NCI-H2171 treated with DMSO at 0.1 percent for 48 hours (cell line): ENCODE data around the gene GNL3L.
"Not testable (repeated sequence)": the region's sequence is repeated elsewhere in the genome, so short reads cannot be mapped to it uniquely, and the experiment has no call there.

Source experiments
- DNase-seq: peaks from one replicate; lab custom pipeline; 2025; lab: John Stamatoyannopoulos, UW

Gene GNL3L, protein sequence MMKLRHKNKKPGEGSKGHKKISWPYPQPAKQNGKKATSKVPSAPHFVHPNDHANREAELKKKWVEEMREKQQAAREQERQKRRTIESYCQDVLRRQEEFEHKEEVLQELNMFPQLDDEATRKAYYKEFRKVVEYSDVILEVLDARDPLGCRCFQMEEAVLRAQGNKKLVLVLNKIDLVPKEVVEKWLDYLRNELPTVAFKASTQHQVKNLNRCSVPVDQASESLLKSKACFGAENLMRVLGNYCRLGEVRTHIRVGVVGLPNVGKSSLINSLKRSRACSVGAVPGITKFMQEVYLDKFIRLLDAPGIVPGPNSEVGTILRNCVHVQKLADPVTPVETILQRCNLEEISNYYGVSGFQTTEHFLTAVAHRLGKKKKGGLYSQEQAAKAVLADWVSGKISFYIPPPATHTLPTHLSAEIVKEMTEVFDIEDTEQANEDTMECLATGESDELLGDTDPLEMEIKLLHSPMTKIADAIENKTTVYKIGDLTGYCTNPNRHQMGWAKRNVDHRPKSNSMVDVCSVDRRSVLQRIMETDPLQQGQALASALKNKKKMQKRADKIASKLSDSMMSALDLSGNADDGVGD

DNA sequence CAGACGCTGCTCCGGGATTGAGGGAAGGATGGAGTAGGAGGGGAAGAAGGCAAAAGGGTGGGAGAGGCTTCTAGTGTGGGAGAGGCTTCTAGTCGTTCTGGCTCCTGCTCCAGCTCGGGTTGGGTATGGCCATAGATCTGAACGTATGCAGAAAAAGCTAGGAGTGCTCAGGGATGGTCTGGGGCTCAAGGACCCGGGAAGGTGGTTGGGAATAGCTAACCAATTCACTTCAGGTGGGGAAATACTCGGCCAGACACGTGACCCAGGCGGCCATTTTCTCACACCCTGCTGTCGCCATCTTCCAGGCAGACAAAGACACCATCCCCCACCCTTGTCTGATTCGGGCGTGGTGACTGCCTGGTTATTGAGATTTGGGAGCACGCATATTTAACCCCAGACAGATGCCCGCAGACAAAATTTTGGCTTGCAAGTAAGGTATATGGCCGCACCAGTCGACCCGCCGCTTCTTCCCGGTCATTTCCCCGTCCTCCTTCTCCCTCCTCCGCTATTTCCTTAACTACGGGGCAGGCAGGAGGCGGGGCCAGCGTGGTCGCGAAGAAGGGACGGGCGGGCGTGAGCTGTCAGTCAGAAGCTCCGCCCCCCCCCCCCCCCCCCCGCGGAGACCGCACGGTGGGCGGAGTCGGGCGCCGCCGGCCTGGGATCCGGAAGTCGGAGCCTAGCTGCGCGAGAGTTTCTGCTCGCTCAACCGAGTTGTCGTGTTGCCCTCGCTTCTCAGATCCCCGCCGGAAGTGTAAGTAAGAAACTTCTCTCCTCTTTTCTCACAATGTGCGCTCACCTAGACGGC, at the start of gene GNL3L:
Gene GNL3L, plus strand, starts transcription at position 668 of the 805 bp plus-strand sequence. CDS start 2,348 bp downstream, outside the sequence.
- DNase-seq = peak; percentile 86

DNA sequence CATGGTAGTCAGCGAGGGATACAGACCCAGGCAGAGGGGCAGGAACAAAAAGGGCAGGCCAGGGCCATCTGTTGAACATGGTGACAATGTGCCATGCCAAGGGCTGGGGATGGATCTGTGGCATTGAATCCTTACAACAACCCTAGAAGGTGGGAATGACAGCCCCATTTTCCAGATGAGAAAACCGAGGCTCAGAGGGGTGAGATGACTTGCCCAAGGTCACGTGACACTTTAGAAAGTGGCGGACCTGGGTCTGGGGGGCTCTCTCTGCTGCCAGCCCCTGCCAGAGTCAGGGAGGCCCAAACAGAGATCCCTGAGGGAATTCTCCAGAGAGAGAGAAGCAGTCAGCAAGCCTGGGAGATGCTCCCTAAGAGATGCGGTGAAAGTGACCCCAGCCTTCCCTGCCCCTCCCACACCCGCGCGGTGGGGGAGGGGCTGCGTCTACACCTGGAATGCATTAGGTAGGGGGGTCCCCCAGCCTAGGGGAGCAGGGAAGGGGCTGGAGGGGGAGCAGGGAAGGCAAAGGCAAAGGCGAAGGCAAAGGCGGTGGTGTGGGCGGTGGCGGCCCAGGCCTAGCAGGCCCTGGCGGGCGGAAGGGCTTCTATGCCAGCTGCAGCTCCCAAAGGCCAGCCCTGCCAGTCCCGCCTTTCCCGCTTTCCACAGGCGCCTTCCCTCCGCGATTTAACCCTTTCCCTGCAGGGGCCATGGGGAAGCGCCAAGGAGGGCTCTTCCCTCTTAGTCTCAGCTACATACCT, 47.0 kb upstream of the GNL3L start:
- no peak for DNase-seq

DNA sequence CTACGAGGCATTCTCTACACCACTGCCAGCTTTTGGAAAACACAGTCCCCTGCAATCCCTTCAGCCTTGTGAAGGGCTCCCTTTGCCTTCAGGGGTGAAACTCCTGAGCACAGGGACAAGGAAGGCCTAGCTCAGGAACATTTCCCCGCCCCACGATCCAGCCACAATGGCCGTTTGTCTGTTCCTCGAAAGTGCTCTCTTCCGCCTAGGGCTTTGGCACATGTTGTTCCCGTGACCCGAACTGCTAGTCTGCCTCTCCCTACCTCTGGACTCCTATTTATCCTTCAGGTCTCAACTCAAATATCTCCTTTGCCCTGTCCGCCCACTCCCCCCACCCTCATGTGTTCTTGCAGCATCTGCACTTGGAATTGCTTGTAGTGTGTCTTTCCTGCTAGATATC, 46.1 kb upstream of the GNL3L start:
- no peak for DNase-seq

DNA sequence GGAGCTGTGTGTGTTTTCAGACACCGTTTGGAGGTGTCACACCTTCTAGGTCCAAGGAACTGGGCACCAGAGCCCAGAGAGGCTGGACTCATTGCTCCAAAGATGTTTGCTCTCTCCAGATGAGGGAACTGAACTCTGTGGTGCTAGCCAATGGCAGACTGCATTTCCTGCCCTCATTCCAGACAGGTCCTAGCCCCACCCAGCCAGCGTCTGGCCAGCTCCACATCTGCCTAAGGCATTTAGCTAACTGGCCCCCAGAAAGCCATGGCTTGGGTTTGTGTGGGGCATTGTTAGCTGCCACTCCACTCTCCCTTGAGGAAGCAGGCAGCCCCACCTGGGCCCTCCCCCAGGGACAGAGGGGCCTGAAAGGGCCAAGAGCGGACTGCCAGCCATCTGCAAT, 45.4 kb upstream of the GNL3L start:
- no peak for DNase-seq

DNA sequence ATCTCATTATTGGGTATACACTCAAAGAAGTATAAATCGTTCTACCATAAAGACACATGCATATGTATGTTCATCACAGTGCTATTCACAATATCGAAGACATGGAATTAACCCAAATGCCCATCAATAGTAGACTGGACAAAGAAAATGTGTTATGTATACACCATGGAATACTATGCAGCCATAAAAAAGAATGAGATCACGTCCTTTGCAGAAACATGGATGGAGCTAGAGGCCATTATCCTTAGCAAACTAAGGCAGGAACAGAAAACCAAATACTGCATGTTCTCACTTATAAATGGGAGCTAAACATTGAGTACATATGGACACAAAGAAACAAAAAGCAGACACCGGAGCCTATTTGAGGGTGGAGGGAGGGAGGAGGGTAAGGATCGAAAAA, 40.2 kb upstream of the GNL3L start:
- not testable (repeated sequence) for DNase-seq

DNA sequence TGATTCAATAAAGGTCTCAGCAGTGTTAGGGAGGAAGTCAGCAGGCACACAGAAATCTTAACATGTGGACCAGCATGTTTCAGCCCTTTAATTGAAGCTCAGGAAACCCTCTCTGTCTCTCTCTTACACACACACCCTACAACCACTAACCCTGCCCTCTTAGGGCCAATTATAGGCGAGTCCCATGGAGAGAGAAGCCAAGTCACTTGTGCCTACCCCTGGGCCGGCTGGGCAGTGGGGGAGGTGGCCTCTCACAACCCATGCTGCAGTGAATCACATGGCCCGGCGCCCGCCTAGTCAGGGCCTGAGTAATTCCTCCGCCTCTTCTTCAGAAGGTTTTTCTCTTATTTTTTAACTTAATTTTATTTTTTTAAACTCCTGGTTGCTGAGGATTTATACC, 37.7 kb upstream of the GNL3L start:
- DNase-seq = no peak

DNA sequence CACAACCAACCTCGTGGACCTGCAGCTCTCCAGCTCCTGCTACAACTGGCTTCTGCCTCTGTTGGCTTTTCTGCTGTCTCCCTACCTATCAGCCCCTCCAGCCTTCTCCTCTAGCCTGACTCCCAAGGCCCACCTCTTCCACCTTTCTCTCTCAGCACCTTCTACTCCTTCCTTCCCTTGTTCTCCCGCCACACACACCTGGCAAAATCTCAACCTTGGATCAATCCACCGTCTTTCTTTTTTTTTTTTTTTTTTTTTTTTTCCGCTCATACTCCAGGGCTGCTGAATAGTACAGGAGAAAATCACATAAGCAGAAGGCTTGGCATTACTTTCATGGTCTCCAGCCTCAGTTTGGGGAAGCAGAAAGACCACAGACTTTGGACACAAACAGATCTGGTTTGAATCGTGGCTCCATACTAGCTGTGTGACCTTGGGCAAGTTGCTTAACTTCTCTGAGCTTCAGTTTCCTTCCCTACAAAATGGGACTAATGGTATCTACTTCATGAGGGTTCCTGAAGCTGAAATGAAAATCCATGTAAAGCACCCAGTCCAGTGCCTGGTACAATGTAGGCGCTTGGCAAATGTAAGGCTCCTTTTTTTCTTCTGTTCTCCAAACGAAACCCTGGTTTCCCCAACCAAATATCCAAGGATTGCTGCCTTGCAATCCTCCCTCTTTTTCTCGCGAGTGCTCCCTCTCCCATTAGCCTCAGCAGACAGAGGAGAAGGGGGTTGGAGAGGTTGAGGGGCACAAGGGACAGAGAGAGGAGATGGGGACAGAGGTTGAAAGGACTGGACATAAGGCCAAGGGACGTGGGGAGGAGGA, 35.6 kb upstream of the GNL3L start:
- no peak for DNase-seq

DNA sequence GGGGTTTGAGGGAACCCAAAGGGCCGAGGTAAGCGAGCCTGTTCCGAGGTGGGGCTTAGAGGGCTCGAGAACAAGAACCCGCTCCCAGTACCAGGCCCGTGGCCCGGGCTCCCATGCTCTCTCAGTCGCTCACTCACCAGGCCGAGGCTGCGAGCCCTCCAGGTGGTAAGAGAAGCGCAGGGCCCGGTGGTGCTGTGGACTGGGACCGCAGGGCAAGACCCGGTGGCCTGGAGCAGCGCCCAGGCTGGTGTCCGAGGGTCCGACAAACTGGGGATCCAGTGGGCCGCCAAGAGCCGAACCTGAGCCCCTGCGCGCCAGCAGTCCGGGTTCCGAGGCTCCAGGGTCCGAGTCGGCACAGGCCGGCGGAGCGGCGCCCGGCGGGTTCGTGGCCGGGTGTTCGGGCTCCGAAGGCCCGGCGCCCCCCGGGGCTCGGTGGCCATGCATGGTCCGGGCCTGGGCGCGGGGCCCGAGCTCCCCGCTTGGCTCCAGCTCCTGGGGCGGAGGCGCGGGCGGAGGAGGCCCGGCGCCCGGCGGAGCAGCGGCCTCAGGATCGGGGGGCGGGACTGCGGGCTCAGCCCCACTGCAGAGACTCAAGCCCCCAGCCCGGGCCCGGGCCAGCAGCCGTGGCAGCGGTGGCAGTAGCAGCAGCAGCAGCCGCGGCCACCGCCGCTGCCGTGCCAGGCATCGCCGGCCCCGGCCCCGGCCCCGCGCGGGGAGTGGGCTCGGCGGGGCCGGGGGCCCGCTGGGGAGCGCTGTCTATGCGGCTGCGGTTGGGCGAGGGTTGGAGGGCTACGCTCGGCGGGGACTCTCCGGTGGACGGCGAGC, 34.8 kb upstream of the GNL3L start:
- no peak for DNase-seq

DNA sequence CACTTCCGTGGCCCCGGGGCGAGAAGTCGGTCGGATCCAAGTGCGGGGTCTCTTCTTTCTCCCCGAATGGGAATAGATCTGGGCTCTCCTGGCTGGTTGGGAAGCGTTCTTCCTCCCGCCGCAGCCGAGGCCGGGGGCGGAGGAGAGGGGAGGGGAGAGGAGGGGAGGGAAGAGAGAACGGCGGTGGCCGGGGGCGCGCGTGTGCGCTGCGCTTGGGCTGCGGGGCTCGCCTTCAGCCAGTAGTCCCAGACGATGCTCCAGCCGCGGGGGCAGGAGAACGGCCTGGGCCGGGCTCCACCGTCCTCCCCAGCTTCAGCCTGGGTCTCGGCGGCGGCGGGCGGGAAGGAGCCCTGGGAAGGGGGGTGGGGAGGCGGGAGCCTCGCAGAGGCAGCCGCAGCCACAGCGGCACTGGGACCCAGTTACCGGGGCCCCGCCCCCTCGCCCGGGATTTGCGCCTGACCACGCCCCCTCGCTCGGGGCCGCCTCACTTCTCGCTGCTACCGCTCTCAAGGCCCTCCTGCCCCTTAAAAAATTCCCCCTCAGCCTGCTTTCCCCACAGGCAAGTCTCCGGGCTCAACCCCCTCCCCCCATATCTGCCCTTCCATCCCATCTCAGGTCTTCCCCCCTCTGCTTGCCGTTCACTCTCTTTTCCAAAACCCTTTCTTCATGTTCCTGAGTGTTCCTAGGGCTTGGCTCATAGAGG, 34.1 kb upstream of the GNL3L start, which contains the start of gene FGD1:
Gene FGD1, minus strand, starts transcription at position 421 of the 703 bp plus-strand sequence. CDS start 802 bp downstream, outside the sequence.
- DNase-seq = peak; percentile 43

DNA sequence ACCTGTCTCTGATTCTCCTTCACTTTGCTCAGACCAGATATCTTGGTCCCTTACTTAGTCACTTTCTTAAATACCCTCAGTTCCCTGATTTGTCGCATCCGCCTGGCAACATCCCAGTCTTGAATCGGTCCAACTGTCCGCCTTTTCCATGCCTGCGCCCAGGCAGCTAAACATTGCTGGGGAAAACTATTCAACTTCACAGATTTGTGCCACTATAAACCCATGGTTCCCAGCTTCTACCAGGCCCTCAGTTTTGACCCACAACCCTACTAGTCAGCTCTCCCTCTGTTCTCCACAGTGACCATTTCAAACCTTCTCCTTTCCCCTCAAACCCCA, 33.5 kb upstream of the GNL3L start:
- no peak for DNase-seq

DNA sequence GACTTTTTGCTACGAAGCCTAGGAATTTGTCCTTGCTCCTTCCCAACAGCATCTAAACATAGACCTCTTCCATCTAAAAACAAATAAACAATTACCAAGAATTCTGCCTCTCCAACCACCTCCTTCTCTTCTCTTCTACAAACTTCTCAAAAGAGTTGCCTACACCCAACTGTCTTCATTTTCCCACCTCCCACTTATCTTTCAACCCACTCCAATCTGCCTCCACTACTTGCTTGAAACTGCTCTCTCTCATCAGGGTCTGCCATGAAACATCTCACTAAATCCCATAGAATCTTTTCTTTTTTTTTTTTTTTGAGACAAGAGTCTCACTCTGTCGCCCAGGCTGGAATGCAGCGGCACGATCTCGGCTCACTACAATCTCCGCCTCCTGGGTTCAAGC, 33.1 kb upstream of the GNL3L start:
- no peak for DNase-seq

DNA sequence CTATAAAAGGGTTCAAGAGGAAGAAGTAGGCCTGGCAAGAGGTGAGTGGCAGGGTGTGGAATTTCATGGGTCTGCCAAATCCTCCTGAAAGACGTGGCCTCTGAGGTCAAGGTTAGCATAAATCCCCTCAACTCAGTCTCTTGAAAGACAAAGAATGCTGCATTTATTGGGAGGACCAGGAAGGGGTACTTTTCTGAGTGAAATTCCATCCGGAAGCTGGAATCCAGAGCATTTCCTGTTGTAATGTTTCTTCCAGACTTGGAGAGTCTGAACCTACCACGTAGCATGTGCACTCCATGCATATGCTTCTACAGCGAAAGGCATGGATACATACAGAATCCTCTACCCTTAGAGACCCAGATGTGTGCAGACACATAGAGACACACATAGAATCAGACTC, 20.6 kb upstream of the GNL3L start:
- DNase-seq = no peak

DNA sequence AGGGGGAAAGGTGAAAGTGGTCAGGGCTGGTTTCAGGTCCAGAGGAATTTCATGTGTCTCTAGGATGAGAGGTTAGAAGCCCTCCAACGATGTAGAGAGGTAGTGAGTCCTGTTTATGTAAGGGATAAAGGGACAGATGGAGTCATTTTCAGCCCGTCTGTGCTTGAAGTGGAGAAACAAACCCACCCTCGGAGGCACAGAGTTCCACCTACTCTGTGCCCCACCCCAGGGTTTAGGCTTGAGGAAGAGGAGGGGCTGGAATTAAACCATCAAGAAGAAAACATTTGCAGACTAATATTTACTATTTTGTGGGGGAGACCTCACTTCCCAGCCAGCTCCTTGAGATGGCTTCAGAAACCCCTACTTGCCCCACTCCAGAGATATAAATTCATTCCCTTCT, 868 bp upstream of the GNL3L start:
- DNase-seq = peak; percentile 48

DNA sequence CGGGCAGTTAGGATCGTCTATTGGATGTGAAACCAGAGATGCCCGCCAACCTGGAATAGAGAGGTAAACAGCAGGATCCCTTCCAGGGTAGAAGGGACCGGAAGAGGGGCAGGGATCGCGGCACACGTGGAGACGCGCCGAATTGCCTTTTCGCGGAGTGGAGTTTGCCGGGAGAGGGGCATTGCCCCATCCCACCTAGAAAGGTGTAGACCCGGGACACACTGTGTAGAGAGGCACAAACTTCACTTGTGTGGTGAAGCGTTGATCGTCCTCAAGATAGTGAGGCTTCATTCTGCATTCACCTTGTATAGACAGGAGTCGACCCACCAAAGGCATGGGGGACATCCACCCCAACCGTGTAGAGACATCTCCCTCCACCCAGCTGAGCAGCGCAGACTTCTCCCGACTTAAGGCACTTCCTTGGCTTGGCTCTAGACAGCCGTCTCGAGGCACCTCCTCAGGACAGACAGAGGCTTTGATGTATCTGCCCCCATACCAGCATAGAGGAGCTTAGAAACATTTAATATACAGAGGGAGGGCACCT, 410 bp downstream of the GNL3L start:
- no peak for DNase-seq

DNA sequence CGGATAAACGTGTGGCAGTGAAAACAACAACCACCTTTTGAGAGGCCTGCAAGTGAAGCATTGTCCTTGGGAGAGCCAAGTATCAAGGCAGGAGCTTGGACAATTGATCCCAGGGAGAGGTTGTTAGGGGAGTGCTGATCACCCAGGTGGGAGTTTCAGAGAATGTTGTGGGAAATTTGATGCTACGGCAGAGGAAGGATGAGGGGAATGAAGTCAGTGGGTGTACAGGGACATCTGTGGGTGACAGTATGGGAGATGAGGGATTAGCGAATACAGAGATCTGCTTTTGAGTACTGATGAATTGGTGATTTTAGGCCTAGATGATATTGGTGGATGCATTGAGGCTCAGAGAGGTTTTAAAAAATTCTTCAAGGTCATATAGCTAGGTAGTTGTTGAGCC, 4.3 kb downstream of the GNL3L start:
- DNase-seq = no peak

DNA sequence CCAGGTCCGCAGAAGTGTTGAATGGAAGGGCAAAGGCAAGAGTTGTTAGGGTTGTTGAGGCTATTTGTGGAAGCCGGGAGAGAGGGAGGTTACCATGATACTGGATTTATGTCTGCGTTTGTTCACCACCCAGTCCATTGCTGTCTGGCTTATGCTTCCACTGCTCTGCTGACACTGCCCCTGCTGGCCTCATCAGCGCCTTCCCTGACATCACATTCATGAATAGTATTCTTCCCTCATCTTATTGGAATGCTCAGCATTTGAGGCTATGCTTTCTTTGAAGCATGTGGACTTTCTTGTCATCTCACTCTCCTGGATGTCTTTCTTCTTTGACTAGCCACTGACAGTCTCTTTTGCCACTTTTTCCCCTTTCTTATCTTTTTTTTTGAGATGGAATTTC, 10.3 kb downstream of the GNL3L start:
- DNase-seq = no peak

DNA sequence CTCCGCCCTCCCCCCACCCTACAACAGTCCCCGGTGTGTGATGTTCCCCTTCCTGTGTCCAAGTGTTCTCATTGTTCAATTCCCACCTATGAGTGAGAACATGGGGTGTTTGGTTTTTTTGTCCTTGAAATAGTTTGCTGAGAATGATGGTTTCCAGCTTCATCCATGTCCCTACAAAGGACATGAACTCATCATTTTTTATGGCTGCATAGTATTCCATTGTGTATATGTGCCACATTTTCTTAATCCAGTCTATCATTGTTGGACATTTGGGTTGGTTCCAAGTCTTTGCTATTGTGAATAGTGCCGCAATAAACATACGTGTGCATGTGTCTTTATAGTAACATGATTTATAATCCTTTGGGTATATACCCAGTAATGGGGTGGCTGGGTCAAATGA, 12.2 kb downstream of the GNL3L start:
- not testable (repeated sequence) for DNase-seq

DNA sequence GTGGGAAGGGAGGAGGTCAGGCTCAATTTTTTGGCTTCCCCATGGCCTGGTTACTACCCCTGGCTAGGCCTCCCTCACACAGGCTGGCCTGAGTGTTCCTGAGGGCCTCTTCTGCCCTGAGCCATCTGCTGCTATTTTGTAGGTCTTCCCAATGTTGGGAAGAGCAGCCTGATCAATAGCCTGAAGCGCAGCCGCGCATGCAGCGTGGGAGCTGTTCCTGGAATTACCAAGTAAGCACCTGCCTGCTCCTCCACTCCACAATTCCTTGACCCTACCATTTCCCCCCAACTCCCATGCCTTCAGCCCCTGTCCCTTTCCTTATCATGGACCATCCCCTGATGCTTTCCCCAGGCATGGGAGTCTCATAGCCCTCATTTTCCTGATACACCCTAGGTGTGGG, 20.8 kb downstream of the GNL3L start:
- DNase-seq = no peak

DNA sequence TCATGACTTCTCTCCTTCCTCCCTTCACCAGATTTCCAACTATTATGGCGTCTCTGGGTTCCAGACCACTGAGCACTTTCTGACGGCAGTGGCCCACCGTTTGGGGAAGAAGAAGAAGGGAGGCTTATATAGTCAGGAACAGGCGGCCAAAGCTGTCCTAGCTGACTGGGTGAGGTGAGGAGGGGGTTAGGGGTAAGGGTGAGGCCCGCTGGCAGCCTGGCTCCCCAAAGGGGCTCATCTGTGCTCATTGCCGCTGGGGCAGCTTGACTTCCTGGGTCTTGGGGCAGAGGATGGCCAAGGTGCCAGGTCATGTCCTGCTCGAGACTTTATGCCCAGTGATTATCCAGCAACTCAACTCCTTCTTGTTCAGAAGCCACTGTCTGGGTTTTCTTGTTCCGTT, 21.8 kb downstream of the GNL3L start:
- DNase-seq = no peak
